Tibial nerve (tissue), 4 donors: ENCODE results near the gene SKAP1. TPM values are rescaled to one million over a fixed set of nuclear protein-coding genes. Genes with fewer than 3 reads are reported as not detected.

Experiments
- DNase-seq, 2 donors: peaks; one replicate each; pipeline ENCODE4 v3.0.0-alpha.2; 2019; ENCODE audit warnings: low spot score in 2 of 2
- H3K27ac ChIP-seq, 4 donors: fragments of 200-600 bp; sonication (generic) in 3 of 4; one replicate each; pipeline ENCODE4 v1.5.1; 2017 to 2019; ENCODE audit warnings: mild to moderate bottlenecking in 1 of 4
- H3K27me3 ChIP-seq, 2 donors: fragments of 200-600 bp; sonication (generic) in 1 of 2; one replicate each; pipeline versions ENCODE4 v1.5.1 to v1.6.0; 2017 to 2019
- H3K36me3 ChIP-seq, 3 donors: fragments of 200-600 bp; sonication (generic); one replicate each; pipeline ENCODE4 v1.5.1; 2018 to 2019
- H3K4me1 ChIP-seq, 4 donors: fragments of 200-600 bp; sonication (generic) in 3 of 4; one replicate each; pipeline ENCODE4 v1.5.1; 2017 to 2019
- H3K4me3 ChIP-seq, 4 donors: fragments of 200-600 bp; sonication (generic) in 3 of 4; one replicate each; pipeline ENCODE4 v1.5.1; 2017 to 2019; ENCODE audit warnings: mild to moderate bottlenecking in 1 of 4, moderate library complexity in 1 of 4
- H3K9me3 ChIP-seq, 4 donors: fragments of 200-600 bp; sonication (generic) in 3 of 4; one replicate each; pipeline ENCODE4 v1.5.1; 2017 to 2019
- CTCF ChIP-seq, 5 experiments: fragments of 200-600 bp in 3 of 5; fragments of 450-650 bp in 2 of 5; sonication (generic) in 3 of 5; IDR thresholded peaks; one replicate each; pipeline ENCODE4 v1.5.1; 2016 to 2019; ENCODE audit warnings: antibody characterized with exemption in 5 of 5, mild to moderate bottlenecking in 3 of 5, moderate library complexity in 2 of 5
- EP300 ChIP-seq, 2 donors: sonication (generic); formaldehyde crosslinking; IDR thresholded peaks; one replicate each; pipeline ENCODE4 v1.6.1; 2017; ENCODE audit warnings: antibody characterized with exemption in 2 of 2, mild to moderate bottlenecking in 1 of 2
- POLR2A ChIP-seq, 2 donors: fragments of 450-650 bp; IDR thresholded peaks; one replicate each; pipeline ENCODE4 v1.6.1; 2017; ENCODE audit warnings: antibody characterized with exemption in 2 of 2, mild to moderate bottlenecking in 2 of 2, moderate library complexity in 2 of 2
- WGBS, 2 donors: methylation state at CpG; one replicate each; pipeline ENCODE4 v1.1.5; 2018; 5-methylcytosine and 5-hydroxymethylcytosine counted together
- total RNA-seq, 4 donors: library from RNA; depleted of rRNA; stranded (reverse); fragments of >200 nt; gene quantifications; one replicate each; pipeline ENCODE4 v1.1.0, GENCODE V29; 2016

SKAP1 gene
- total RNA-seq, 4 donors from 2014 or later: 0.59 to 2.0 (median 1.3) TPM

GRCh38 chr17:48385319-48385718 lies 44.7 kb downstream of the SKAP1 start:
- TF ChIP-seq POLR2A (IDR thresholded peaks at IDR 0.05) (no peak), CTCF (IDR thresholded peaks at IDR 0.05) (no peak), EP300 (IDR thresholded peaks at IDR 0.05) (no peak)
- Histone ChIP-seq H3K4me1 (no peaks in the 10 kb centered on the region), H3K36me3 (no peaks in the 10 kb centered on the region), H3K27me3 (peaks cover 0 to 34% of the 10 kb centered on the region in 2 donors), H3K27ac (no peak overlapping the region), H3K4me3 (no peak overlapping the region), H3K9me3 (no peaks in the 10 kb centered on the region)
- DNase-seq: no peak
- WGBS, 2 donors: 51 to 61% methylated on average over 1 of the region's 1 CpG

DNA sequence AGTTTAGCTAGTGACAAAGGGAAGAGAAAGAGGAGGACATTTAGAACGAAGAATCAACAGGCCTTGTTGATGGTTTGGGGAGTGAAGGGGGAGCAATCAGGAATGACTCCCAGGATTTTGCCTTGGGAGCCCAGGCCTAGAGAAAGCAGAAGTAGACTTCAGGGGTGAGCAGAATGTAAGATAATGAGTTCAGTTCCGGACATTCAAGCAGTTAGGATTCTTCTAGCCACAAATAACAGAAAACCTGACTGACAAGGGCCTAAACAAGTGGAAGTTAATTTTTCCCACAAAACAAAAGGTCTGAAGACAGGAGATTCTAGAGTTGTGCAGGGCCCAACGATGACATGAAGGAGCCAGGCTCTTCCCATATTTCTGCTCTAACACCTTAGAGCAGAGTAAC lies 45.9 kb downstream of the SKAP1 start:
- WGBS, 2 donors: 92 to 93% methylated on average over 3 of the region's 3 CpGs
- TF ChIP-seq POLR2A (IDR thresholded peaks at IDR 0.05) (no peak), CTCF (IDR thresholded peaks at IDR 0.05) (no peak), EP300 (IDR thresholded peaks at IDR 0.05) (no peak)
- DNase-seq: no peak
- Histone ChIP-seq H3K9me3 (no peaks in the 10 kb centered on the region), H3K4me1 (no peaks in the 10 kb centered on the region), H3K4me3 (no peak overlapping the region), H3K36me3 (no peaks in the 10 kb centered on the region), H3K27me3 (peaks cover 0 to 25% of the 10 kb centered on the region in 2 donors), H3K27ac (no peak overlapping the region)

DNA sequence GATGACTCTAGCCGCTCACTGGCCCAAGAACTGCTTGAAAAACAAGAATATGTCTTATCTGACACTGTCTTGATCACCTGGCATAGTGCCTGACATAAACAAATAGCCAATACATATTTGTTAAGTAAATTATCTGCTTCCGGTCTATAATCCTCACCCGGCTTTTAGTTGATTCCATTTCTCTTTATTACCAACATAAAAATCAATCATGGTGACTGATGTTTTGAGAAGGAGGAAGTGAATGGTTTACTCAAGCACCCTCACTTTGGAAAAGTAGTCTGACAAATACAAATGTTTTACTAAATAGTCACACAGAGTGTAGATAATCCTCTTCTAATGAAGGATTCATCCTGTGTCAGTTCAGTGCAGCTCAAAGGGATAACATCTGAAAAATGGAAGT lies 47.0 kb downstream of the SKAP1 start:
- no peaks in the 10 kb centered on the region for H3K4me1 ChIP-seq
- no peak overlapping the region for H3K27ac ChIP-seq
- no peaks in the 10 kb centered on the region for H3K36me3 ChIP-seq
- peaks cover 0 to 34% of the 10 kb centered on the region in 2 donors for H3K27me3 ChIP-seq
- TF ChIP-seq CTCF (IDR thresholded peaks at IDR 0.05) (no peak), POLR2A (IDR thresholded peaks at IDR 0.05) (no peak), EP300 (IDR thresholded peaks at IDR 0.05) (no peak)
- no peaks in the 10 kb centered on the region for H3K9me3 ChIP-seq
- 83 to 87% methylated on average over 3 of the region's 3 CpGs for WGBS, 2 donors
- no peak for DNase-seq
- no peak overlapping the region for H3K4me3 ChIP-seq

DNA sequence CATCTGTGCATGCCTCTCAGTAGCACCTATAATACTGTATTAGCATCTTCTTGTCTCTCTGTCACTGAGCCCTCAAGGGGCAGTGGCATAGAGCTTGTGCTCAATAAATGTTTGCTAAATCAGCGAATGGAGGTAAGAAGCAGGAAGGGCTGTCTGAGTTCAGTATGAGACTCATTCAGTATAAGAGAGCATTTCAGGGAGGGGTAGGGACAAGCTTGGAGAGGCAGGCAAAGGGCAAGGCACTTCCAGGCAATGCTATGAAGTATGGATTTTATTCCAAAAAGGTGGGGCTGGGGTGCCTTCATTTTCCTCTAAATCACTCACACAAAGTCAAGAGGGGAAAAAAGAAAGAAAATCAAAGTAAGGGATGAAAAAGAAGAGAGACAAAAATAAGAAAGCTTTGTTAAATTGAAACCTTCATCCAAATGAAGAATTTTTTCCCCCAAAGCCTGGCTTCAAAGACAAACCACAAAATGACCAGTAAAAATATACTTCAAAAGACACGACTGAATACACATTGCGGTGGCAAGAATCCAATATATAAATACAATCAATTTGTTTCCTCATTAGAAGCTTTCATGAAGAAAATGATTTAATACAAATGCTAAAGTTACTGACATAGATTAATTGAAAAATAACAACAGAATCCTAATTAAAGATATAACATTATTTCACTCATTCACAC lies 51.2 kb downstream of the SKAP1 start:
- DNase-seq: no peak
- Histone ChIP-seq H3K4me3 (no peak overlapping the region), H3K9me3 (no peaks in the 10 kb centered on the region), H3K36me3 (no peaks in the 10 kb centered on the region), H3K27ac (no peak overlapping the region), H3K4me1 (no peaks in the 10 kb centered on the region), H3K27me3 (peaks cover 0 to 21% of the 10 kb centered on the region in 2 donors)
- 75 to 79% methylated on average over 3 of the region's 3 CpGs for WGBS, 2 donors
- TF ChIP-seq CTCF (IDR thresholded peaks at IDR 0.05): no peak
- TF ChIP-seq EP300 (IDR thresholded peaks at IDR 0.05): no peak
- no peak for TF ChIP-seq POLR2A (IDR thresholded peaks at IDR 0.05)

DNA sequence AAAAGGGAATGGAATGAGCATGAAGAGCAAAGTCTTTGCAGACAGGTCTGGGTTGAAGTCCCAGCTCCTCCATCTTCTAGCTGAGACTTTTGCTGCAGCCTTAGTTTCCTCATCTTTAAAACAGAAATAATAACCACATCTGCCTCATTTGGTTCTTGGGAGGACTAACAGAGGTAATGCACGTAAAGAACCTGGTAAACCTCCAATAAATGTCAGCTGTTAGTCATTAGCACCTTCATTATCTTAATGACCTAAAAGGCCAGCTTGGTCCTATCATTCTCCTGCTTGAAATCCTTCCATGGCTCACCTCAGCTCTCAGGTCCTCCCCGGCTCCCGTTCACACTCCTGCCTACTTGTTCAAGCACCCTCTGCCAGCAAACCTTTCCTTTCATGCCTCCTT lies 51.8 kb downstream of the SKAP1 start:
- TF ChIP-seq EP300 (IDR thresholded peaks at IDR 0.05): no peak
- no peak for TF ChIP-seq POLR2A (IDR thresholded peaks at IDR 0.05)
- TF ChIP-seq CTCF (IDR thresholded peaks at IDR 0.05): no peak
- Histone ChIP-seq H3K4me1 (no peaks in the 10 kb centered on the region), H3K27me3 (peaks cover 0 to 20% of the 10 kb centered on the region in 2 donors), H3K9me3 (no peaks in the 10 kb centered on the region), H3K36me3 (no peaks in the 10 kb centered on the region), H3K4me3 (no peak overlapping the region), H3K27ac (no peak overlapping the region)
- DNase-seq: no peak
- WGBS, 2 donors: 53 to 56% methylated on average over 3 of the region's 3 CpGs
